Gastroesophageal sphincter (tissue), 3 donors: ENCODE results near the gene OSTM1.

ENCODE experiments used
- CTCF ChIP-seq, 4 experiments: fragments of 200-600 bp in 2 of 4; fragments of 450-650 bp in 2 of 4; sonication (generic) in 1 of 4; IDR thresholded peaks; one replicate each; pipeline ENCODE4 v1.5.1; 2017 to 2019; ENCODE audit warnings: antibody characterized with exemption in 4 of 4, mild to moderate bottlenecking in 2 of 4, moderate library complexity in 2 of 4
- EP300 ChIP-seq: sonication (generic); formaldehyde crosslinking; IDR thresholded peaks from one replicate; pipeline ENCODE4 v1.6.1; 2017; ENCODE audit warnings: antibody characterized with exemption, mild to moderate bottlenecking
- POLR2A ChIP-seq, 2 donors: fragments of 450-650 bp; IDR thresholded peaks; one replicate each; pipeline ENCODE4 v1.6.1; 2017; ENCODE audit warnings: antibody characterized with exemption in 2 of 2, mild to moderate bottlenecking in 2 of 2, moderate library complexity in 1 of 2

- no peak for TF ChIP-seq CTCF (IDR thresholded peaks at IDR 0.05)
- TF ChIP-seq POLR2A (IDR thresholded peaks at IDR 0.05) = no peak
- no peak for TF ChIP-seq EP300
These were observed 37.7 kb downstream of the OSTM1 start for GRCh38 chr6:108036884-108037283.
